GM19324 (cell line): Measurements from ENCODE around the gene MAPKAP1.

Source experiments
- ATAC-seq: cut with Tn5 transposase; IDR thresholded peaks from one replicate; pipeline ENCODE4 v1.9.1; 2021; ENCODE audit warnings: mild to moderate bottlenecking, moderate library complexity; ENCODE audit not compliant: unreplicated experiment, low FRiP score

The MAPKAP1 gene

DNA sequence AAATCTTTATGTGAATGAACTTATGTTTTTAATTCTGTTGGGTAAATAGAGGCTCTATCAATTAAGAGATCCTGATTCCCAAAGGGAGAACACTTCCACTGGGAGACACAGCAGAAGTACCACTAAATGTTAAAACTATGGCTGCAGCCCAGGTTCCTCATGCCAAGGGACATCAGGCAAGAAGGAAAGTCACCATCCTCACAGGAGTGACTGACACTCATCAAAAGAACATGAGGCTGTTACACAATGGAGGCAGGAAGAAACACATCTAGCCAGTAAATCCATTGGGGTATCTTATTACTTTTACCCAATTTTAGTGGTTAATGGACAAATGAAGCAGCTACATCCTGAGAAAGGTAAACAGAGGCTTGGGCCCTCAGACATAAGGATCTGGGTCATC lies 94.4 kb downstream of the MAPKAP1 start:
- no peak for ATAC-seq

DNA sequence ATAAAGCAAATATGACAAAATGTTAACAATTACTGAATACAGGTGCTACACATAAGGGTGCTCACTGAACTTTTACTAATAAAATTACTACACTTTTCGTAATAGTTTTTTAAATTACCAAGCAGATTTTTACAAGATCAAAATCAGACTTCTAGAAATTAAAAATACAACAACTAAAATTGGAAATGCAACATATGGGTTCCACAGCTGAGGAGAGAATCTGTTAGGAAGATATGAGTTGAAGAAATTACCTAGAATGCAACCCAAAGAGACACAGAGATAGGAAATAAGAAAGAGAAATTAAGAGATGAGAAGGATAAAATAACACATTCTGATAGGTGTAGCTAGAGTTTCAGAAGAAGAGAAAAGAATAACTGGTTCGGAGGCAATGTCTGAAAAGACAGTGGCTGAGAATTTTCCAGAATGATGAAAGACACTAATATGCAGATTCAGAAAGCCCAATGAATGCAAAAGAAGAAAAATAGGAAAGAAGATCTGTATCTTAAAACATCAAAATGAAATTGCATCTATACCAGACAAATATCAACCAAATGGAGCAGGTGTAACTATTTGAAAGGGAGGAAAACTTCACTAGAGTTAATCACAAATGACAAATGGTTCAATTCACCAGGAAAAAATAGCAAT lies 95.8 kb downstream of the MAPKAP1 start:
- no peak for ATAC-seq

DNA sequence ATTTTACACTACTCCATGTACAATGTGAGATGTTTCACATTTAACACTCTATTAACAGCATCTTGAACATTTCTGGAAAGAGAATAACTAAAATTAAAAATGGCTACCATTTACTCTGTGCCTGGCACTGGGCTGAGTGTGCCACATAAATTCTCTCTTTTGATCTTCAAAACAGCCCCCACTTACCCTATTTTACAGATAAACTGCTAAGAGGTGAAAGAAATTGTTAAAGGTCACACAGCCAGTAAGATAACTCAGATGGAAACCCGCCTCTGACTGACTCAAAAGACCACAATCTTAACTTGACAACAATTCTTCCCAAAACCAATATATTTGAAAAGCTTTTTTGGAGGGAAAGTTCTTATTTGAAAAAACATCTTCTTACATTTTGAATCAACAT lies 97.3 kb downstream of the MAPKAP1 start:
- ATAC-seq: no peak

DNA sequence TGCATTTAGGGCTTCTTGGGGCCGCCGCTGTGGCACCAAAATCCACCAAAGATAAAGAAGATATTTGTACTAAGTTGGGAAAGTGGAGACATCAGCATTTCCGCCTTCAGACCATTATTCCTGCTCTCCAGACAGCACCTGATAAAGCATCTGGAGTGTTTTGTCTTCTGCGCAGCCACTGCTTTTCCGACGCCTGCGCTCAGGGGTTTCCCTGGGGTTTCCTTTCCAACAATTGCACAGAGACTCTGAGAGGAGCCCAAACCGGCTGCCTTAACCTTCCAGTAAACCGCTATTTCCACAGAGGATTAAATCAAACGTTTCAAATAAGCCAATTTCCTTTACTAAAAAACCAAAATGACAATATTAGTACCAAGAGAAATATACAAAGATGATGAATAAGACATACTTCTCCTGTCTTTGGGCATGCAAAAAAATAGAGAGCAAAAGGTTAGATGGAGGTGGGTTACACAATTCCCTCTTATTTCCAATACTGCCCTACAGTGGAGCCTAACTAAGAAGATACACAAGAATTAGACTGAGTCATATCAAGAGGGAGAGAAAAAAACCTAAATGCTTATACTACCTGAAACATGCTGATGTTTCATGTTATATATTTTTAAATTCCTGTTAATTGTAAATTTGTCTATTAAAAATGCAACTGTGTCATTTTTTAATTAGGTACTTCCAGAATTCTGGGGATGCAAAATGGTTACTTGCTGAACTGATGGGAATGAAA lies 98.4 kb downstream of the MAPKAP1 start:
- no peak for ATAC-seq

DNA sequence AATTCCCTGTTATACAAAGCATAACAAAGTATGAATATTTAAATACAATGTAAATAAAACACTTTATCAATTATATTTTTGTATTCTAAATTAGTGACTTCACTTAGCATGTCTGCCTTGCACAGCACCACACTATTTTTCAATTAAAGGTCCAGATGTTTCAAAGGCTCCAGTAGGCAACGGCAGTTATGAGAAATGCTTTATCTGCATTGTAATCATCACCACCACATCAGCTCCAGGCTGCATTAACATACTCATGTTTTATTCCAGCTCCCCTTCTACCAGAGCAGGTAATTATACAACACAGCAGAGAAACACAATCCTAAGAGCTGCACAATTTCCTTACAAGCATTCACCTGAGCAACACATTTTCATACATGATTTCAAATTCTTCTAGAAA lies 102.8 kb downstream of the MAPKAP1 start:
- no peak for ATAC-seq

DNA sequence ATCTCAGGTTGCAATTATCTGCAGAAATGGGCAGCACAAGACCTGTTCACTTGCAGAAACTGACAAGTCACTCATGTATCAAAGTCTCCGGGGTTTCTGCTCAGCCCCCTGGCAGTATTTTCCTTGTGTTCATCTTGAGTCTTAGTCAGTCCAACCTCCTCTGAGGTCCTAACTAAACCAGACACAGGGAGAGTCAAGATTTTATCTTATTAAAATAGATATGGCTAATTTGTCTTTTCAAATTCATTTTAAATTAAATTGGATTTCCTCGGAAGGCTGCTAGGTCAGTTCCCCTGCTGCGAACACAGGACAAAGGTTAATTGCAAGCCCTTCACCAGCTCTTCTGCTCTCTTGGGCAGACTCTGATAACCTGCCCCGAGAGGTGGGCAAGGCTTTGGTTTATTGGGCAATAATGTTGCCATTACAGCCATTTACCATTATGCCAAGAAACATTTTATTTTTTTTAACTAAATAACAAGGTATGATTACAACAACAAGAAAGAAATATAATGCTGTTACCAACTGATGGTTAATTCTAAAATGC lies 103.5 kb downstream of the MAPKAP1 start:
- no peak for ATAC-seq

DNA sequence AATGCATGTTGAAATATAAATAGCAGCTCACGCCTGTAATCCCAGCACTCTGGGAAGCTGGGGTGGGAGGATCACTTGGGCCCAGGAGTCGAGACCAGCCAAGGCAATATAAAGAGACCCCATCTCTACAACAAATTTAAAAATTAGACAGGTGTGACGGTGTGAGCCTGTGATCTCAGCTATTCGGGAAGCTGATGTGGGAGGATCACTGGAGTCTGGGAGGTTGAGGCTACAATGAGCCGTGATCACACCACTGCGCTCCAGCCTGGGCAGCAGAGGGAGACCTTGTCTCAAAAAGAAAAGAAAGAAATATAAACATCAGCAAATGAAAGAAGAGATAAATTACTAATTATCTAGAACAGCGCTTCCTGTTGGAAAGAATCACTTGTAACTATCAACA lies 105.0 kb downstream of the MAPKAP1 start:
- no peak for ATAC-seq

DNA sequence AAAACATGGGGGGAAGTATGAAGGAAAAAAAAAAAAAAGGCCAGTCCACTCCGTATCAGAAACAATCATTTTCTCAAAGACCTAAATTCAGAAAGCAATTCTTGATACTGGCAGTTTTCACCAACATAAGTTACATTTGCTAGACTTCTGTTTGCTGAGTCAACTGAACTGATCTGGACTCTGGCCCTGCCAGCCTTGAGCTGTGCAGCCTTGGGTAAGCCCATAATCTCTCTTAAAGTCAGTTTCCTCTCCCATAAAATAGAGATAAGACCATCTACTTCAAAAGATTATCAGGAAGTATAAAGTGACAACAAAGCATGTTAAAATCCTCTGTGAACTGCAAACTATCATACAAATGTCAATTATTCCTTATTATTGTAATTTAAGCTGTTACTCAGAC lies 106.8 kb downstream of the MAPKAP1 start:
- no peak for ATAC-seq

DNA sequence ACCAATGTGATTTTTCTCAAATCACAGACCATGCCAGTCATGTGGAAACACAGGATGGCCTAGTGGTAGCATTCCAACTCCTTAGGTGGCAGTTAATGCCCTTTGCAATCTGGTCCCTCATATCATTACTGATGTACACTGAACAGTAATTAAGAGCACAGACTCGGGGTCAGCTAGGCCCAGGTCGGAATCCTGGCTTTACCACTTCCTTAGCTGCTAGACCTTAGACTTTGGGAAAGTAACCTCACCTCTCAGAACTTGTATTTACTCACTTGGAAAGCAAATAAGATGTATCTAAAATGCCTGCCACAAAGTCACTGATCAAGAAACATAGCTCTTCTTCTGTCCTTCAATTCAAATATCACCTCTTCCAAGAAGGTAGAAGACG lies 112.8 kb downstream of the MAPKAP1 start:
- no peak for ATAC-seq

DNA sequence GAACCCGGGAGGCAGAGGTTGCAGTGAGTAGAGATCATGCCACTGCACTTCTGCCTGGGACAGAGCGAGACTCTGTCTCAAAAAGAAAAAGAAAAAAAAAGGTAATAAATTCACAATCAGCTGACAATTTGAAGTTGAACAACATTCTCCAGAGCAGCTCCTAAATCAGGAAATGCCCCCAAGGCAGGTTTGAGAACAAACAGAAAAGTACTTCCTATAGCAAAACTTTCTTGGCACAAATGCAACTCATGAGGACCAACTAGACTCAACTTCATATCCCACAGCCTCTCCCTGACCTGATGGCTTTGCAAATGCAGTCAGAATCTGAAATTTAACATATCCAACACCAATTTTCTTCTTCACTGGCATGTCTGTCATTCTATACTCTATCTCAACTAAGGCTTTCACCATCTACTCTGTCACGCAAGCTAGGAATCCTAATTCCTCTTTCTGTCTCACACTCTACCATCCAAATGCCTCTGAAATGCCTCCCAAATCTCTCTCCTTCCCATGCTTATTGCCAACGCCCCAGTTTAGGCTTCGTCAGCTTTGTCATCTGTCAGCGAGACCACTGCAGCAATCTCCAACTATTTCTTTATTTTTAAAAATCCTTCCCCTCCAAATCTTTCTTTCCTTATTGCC lies 113.3 kb downstream of the MAPKAP1 start:
- ATAC-seq: no peak

DNA sequence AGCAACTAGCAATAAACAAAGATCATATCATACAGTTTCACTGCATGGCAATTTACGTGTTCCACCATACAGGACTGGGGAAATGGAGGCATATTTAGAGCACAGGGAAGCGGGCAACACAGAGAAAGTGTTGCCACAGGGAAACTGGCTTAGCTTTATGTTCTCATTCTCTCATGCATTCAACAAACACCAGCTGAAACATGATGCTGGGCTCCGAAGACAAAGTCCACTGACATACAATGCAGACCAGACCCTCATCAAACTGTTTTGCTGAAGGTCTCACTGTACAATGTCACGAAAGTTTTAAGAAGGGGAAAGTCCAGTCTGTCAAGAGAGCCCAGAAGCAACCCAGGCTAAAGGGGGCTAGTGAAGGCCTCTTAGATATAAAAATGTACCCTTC lies 115.1 kb downstream of the MAPKAP1 start:
- no peak for ATAC-seq

DNA sequence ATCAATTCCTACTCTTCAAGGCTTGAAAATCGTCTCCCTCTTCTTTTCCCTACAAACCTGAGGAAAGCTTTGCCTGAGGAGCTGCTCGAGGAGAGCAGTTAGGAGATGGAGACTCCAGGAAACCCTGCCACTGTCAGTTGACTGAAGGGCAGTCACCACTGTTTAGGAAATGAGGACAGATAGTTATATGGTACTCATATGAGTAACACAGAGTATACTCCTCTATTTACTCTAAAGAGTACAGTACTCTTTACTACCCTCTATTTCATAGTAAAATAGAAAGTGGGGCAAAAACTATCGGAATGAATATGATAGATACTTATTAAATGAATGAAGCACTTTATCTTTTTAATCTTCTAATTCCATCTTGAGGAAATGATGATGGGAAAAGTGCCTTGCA lies 115.8 kb downstream of the MAPKAP1 start:
- no peak for ATAC-seq

DNA sequence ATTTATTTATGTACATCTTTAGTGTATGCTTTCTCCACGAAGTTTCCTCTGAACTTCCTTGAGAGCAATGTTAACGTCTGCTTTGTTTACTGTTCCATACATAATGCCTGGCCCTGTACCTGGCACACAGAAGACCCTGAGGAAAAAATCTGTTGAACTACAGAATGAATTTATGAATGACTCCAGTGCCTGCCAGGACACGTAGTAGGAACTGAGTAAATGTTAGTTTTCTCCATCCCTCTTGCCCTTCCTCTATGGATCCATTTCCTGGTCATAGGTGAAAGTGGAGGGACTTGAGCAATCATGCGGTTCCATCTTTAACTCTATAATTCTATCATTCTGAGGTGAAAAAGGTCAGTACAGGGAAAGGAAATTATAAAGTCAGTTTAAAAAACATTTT lies 117.7 kb downstream of the MAPKAP1 start:
- ATAC-seq: no peak

DNA sequence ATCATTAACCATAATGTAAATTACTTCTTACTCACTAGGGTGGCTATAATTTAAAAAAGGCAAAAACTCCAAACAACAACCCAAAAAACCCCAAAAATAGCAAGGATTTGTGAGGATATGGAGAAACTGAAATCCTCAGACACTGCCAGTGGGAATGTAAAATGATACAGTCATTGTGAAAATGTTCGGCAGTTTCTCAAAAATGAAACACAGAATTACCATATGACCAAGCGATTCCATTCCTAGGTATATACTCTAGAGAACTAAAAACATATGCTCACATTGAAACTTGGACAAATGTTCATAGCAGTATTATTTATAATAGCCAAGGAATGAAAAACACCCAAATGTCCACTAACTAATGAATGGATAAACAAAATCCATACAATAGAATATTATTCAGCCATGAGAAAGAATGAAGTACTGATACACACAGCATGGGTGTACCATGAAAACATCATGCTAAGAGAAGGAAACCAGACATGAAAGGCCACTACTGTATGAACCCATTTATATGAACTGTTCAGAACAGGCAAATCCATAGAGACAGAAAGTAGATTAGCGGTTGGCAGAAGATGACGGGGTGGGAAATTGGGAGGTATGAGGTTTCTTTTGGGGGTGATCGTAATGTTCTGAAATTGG lies 119.1 kb downstream of the MAPKAP1 start:
- ATAC-seq: no peak

DNA sequence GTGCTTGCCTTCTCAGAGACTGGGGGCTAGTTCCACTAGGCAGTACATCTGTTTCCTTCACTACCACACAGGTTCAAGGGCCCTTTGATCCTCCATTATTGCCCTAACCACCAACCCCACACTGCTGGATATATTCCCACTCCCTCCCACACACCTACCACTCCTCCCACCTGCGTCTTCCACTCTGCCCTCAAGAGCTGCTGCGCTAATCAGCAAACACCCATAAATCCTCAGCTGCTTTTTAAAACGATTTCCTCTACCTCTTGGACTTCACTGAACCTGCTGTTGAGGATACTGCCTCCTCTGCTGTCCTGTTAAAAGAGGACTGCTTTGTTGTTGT lies 120.9 kb downstream of the MAPKAP1 start:
- no peak for ATAC-seq

DNA sequence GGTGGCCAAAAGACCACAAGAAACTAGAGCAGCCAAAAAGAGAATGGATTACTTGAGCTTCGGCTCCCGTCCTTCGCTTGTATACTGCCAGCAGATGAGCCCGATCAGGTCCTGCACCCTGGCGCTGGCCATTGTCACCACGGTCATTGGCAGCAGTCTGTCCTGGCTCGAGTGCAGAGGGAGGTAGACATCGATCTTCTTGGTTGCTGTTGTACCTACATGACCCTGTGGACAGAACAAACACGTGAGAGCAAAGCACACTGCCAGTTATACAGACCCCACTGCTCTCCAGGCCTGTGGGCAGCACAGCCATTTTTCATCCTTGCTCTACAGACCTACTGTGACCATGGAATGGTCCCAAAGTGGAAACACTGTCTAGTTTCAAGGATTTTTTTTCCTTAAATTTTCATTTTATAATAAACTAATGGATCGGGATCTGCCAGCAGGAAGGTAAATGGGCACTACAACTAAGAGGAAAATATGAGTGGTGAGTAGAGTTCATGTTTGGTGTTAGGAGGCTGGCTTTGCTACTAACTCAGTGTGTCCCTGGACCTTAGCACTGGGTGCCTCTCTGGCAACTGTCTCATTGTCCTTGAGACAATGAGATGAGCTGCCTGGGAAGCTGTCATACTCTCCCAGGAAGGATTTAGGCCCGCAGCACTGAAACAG lies 121.4 kb downstream of the MAPKAP1 start:
- no peak for ATAC-seq

DNA sequence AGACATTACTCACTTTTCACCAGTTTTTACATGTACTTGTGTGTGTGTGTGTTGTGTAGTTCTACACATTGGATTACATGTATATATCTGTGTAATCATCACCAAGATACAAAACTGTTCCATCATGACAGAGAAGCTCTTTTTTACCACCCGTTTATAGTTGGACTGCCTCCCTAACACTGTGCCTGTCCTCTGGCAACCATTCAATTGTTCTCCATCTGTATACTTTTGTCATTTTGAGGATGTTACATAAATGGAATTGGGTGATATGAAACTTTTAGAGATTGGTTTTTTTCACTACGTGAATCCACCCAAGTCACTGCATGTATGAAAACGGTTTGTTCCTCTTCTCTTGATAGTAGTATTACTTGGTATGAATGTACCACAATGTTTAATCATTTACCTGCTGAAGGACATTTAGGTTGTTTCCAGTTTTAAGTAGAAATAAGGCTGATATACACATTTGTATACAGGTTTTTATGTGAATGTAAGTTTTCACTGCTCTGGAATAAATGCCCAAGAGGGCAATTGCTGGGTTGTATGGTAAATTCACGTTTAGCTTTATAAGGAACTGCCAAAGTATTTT lies 126.2 kb downstream of the MAPKAP1 start:
- ATAC-seq: no peak

DNA sequence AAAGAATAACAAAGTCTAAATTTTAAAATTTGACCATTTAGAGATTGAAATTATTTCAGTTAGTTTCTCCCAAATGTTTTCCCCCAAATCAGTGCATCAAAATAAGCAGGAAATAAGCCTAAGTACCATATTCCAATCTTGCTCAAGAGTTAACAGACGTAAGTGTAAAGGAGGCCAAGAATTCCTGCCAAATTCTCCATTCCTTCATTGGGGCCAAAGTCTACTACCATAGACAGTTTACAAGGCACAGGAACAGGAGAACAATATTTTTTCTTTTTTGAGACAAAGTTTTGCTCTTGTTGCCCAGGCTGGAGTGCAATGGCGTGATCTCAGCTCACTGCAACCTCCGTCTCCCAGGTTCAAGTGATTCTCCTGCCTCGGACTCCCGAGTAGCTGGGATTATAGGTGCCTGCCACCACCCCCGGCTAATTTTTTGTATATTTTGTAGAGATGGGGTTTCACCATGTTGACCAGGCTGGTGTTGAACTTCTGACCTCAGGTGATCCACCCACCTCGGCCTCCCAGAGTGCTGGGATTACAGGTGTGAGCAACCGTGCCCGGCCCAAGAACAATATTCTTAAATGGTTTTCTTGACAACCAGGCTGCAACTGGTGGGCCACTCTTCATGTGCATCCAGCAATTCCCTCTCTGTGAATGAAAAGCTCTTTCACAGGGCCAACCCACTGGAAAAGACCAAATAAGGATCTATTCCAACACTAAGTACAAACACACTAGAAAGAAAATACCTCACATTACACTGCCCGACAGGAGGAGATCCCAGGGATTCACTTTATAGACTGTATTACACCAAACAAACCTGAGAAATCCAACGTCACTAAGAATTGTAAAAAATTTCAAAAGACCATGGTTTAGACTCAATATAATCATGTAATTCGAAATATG lies 127.7 kb downstream of the MAPKAP1 start:
- no peak for ATAC-seq

DNA sequence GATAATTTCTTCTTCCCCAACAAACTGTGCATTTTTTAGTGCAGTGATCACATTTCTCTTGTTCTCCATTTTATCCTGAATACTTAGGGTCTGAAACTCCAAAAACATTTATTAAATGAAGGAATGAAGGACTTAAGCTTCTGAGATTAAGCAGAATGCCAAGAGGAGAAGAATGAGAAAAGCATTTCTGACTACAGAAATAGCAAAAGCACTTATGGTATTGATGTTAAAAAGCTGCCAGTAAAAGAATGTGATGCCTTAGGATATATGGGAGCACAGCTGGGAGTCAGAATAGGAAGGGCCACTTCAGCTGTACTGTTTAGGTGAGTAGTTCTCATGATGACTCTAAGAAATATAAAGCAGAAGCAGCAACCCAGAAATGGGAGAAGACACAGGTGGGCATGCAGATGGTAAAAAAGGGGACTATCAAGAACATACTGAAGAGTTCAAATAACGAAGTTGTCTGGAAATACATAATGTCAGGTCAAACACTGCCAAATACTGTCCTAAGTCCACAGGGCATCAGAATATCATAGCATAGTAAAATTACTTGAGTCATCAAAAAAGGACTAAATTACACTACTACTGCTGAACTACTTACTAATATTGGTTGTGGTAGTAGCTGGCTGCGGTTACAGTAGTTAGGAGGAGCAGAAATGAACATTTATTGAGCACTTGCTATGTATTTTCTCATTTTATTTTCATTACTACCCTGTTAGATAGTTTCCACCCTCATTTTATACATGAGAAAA lies 132.7 kb downstream of the MAPKAP1 start:
- no peak for ATAC-seq
